ENCODE results near the gene PDHX. TPM values are rescaled to one million over a fixed set of nuclear protein-coding genes. Genes with fewer than 3 reads are reported as not detected.
A peak's percentile ranks its signal among the peaks of the same experiment; 100 is the strongest.
"Not testable (repeated sequence)": the region's sequence is repeated elsewhere in the genome, so short reads cannot be mapped to it uniquely, and the experiment has no call there.

The PDHX gene
- total RNA-seq, 1 experiment from 2014 or later, result 64.3 TPM

DNA sequence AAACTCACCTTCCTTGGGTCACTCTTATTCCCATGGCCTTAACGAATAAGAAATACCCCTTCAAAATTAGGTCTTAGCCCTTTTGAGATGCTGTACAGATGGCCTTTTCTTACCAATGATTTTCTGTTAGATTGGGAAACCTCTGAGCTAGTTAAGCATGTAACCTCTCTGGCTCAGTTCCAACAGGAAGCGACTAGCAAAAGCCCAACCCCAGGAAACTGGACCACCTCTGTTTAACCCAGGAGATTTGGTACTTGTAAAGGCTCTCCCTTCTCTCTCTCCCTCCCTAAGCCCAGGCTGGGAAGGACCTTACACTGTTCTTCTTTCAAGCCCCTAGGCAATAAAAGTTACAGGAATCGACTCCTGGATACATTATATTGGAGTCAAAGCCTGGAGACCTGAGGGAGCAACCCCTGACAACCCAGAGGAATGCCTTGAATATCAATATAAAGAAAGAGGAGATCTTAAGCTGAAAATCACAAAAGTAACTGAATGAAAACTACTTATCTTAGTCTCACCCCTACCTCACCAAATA, 11.9 kb upstream of the PDHX start:
- Histone ChIP-seq H3K27me3 (no peaks in the 10 kb centered on the region), H3K9me3 (peaks cover 19% of the 10 kb centered on the region), H3K36me3 (peaks cover 73% of the 10 kb centered on the region), H3K4me3 (no peak overlapping the region)
- no peak for DNase-seq

- Histone ChIP-seq H3K4me3 (no peak overlapping the region), H3K36me3 (peaks cover 70% of the 10 kb centered on the region), H3K27me3 (no peaks in the 10 kb centered on the region), H3K9me3 (peaks cover 8% of the 10 kb centered on the region; the same call in 1 of the 2 replicates)
- DNase-seq, result no peak
Observed at GRCh38 chr11:34905666-34906065, 10.8 kb upstream of the PDHX start.

- Histone ChIP-seq H3K27me3 (no peaks in the 10 kb centered on the region), H3K9me3 (no peaks in the 10 kb centered on the region), H3K4me3 (no peak overlapping the region), H3K36me3 (peaks cover 65% of the 10 kb centered on the region)
- DNase-seq, result no peak
Observed at GRCh38 chr11:34907934-34908593, 8.4 kb upstream of the PDHX start.

DNA sequence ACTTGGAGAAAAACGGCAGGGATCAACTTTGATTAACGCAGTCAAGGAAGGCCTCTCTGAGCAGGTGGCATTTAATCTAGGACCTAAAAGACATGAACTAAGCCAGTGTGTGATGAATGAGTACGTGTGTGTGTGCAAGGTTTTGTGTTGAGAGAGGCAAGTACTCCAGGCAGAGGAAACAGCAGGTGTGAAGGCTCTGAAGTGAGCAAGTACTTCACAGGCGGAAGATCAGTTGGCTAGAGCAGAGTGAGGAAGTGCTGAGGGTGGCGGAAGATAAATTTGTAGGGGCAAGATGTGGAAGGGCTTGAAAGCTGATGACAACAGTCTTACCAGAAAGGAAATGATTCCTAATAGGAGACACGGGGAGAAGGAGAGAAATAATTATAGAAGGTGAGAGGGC, 7.0 kb upstream of the PDHX start:
- DNase-seq, result no peak
- peaks cover 69% of the 10 kb centered on the region for H3K36me3 ChIP-seq
- no peak overlapping the region for H3K4me3 ChIP-seq
- peaks cover 3% of the 10 kb centered on the region; the same call in 1 of the 2 replicates for H3K9me3 ChIP-seq
- H3K27me3 ChIP-seq, result no peaks in the 10 kb centered on the region

GRCh38 chr11:34909955-34910354, 6.5 kb upstream of the PDHX start:
- DNase-seq, result no peak
- Histone ChIP-seq H3K36me3 (peaks cover 71% of the 10 kb centered on the region), H3K9me3 (peaks cover 3% of the 10 kb centered on the region; the same call in 1 of the 2 replicates), H3K4me3 (no peak overlapping the region), H3K27me3 (no peaks in the 10 kb centered on the region)

GRCh38 chr11:34910817-34911216, 5.6 kb upstream of the PDHX start:
- Histone ChIP-seq H3K27me3 (no peaks in the 10 kb centered on the region), H3K36me3 (peaks cover 67% of the 10 kb centered on the region), H3K4me3 (no peak overlapping the region), H3K9me3 (peaks cover 3% of the 10 kb centered on the region; the same call in 1 of the 2 replicates)
- no peak for DNase-seq

DNA sequence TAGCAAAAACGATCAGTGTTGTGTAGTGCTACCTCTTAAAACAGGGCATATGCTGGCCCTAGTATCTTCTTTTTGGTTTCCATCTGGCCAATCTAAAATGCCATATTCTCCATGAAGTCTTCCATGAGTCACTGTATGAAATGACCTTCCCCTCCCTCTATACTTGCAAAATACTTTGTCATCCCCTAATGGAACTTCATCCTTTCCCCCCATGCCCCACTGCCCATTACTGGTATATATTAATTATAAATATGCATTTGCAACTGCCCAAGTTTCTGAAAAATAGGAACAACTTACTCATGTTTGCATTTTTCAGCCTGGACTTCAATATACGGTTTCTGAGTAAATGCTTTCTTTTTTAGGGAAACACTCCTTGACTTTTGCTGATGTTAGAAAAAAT, 4.7 kb upstream of the PDHX start:
- Histone ChIP-seq H3K4me3 (no peak overlapping the region), H3K27me3 (no peaks in the 10 kb centered on the region), H3K36me3 (peaks cover 63% of the 10 kb centered on the region), H3K9me3 (peaks cover 3% of the 10 kb centered on the region; the same call in 1 of the 2 replicates)
- DNase-seq, result no peak

- not testable (repeated sequence) for H3K27me3 ChIP-seq, H3K4me3 ChIP-seq, H3K9me3 ChIP-seq, DNase-seq
- H3K36me3 ChIP-seq, result peaks cover 59% of the 10 kb centered on the region
Observed at GRCh38 chr11:34913556-34913955, 2.9 kb upstream of the PDHX start.

GRCh38 chr11:34915136-34916014, 1.0 kb upstream of the PDHX start:
- no peaks in the 10 kb centered on the region for H3K27me3 ChIP-seq
- DNase-seq, result no peak
- peaks cover 3% of the 10 kb centered on the region; the same call in 1 of the 2 replicates for H3K9me3 ChIP-seq
- peaks cover 60% of the 10 kb centered on the region for H3K36me3 ChIP-seq
- peak overlapping the region; percentile 99 for H3K4me3 ChIP-seq

GRCh38 chr11:34916843-34917770, 689 bp downstream of the PDHX start:
- H3K4me3 ChIP-seq, result peak overlapping the region; percentile 99
- H3K27me3 ChIP-seq, result no peaks in the 10 kb centered on the region
- DNase-seq, result no peak
- peaks cover 65% of the 10 kb centered on the region for H3K36me3 ChIP-seq
- H3K9me3 ChIP-seq, result peaks cover 3% of the 10 kb centered on the region; the same call in 1 of the 2 replicates

DNA sequence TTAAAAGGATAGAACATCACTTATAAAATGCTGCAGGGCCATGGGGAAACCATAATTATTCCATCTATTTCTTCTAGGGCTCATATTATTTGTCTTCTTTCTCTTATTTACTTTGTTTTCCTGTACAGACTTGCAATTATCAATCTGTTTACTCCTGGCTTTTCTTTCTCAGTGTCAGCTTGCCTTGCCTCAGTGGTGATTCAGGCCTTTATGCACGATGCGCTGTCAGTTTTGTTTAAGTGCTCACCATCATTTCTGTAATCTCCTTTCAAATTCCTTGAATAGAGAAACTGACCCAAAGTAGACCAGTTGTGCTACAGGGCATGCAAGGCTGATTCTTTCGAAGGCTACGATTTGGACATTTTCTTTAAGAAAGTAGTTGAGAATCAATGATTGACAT, 4.7 kb downstream of the PDHX start:
- Histone ChIP-seq H3K27me3 (no peaks in the 10 kb centered on the region), H3K36me3 (peaks cover 64% of the 10 kb centered on the region), H3K9me3 (0 out of 2 replicates have a peak, but pooled peaks cover 4% of the 10 kb centered on the region), H3K4me3 (no peak overlapping the region)
- no peak for DNase-seq

- Histone ChIP-seq H3K27me3 (no peaks in the 10 kb centered on the region), H3K36me3 (peaks cover 59% of the 10 kb centered on the region), H3K4me3 (no peak overlapping the region), H3K9me3 (0 out of 2 replicates have a peak, but pooled peaks cover 4% of the 10 kb centered on the region)
- DNase-seq, result no peak
Observed at GRCh38 chr11:34924714-34925113, 8.3 kb downstream of the PDHX start.

GRCh38 chr11:34926101-34926830, 9.8 kb downstream of the PDHX start:
- no peaks in the 10 kb centered on the region for H3K27me3 ChIP-seq
- DNase-seq, result no peak
- H3K9me3 ChIP-seq, result 0 out of 2 replicates have a peak, but pooled peaks cover 4% of the 10 kb centered on the region
- H3K36me3 ChIP-seq, result peaks cover 54% of the 10 kb centered on the region
- no peak overlapping the region for H3K4me3 ChIP-seq

DNA sequence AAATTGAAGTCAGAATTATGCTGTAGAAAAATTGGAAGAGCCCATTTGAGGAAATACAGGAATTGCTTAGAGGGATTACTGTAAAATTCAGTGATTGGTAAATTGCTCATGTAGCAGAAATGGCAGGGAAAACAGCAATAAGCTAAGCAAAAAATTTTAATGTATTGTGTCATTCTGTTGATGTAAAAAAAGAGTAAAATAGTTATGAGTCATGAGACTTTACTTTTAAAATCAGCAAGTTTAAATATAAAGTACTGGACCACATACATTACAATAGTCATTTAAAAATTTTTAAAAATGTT, 10.4 kb downstream of the PDHX start:
- Histone ChIP-seq H3K36me3 (peaks cover 52% of the 10 kb centered on the region), H3K9me3 (0 out of 2 replicates have a peak, but pooled peaks cover 4% of the 10 kb centered on the region), H3K27me3 (no peaks in the 10 kb centered on the region), H3K4me3 (no peak overlapping the region)
- no peak for DNase-seq

DNA sequence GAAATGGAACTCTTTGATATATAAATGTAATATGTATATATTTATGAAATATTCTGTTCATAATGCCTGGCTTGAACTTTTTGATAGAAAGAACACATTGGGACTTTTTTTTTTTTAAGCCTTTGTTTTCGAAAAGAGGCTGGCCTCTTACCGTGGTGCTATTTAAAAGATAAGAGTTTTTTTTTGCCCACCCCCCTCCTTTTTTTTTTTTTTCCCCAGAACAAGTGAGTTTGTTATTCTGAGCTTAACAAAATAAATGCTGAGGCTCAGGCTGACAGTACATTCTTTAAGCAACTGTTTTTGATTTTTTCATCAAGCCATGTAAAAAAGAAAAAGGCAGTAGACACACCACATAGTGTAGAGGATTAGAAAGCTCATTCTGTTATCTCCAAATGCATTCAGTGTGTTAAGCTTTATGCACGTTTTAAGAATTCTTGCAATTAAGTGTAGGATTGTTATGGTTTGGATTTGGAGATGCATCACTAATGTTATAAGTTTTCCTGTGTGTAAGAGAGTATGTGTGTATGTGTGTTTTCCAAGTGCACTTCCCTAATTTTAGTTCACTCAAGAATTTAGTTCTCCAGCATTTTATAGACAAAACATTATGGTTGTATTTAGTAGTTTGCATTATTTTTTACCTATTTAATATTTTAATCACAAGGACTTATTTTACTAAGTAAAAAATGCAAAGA, 12.0 kb downstream of the PDHX start:
- no peak for DNase-seq
- Histone ChIP-seq H3K4me3 (no peak overlapping the region), H3K9me3 (no peaks in the 10 kb centered on the region), H3K27me3 (no peaks in the 10 kb centered on the region), H3K36me3 (peaks cover 54% of the 10 kb centered on the region)

Data from MG63 (cell line).